ENCODE measurements around the gene MKS1.

GRCh38 chr17:58254803-58255202, 35.7 kb upstream of the MKS1 start:
- TF ChIP-seq CTCF (IDR thresholded peaks at IDR 0.05) (no peak), POLR2A (IDR thresholded peaks at IDR 0.05) (no peak)

Measured in prostate gland (tissue), 2 donors.